IMR-90 (cell line): ENCODE data around the gene CCDC92. TPM values are rescaled to one million over a fixed set of nuclear protein-coding genes. Genes with fewer than 3 reads are reported as not detected.

Source experiments
- ATAC-seq: fragments of 200-7000 bp; cut with Tn5 transposase; 2 replicates; pipeline ENCODE4 v1.9.1; 2020; ENCODE audit warnings: low read depth, mild to moderate bottlenecking, moderate library complexity
- BruUV-seq: library from RNA; stranded (reverse); fragments of 400-500 nt; replicated peaks from 2 replicates; lab custom pipeline; 2021; lab: Mats Ljungman, UMichigan
- CTCF ChIA-PET: fragments of 300-600 bp; formaldehyde crosslinking; extraction: SDS; loops from one replicate; lab custom pipeline; 2021; ENCODE audit warnings: antibody characterized with exemption; lab: Yijun Ruan, JAX
- POLR2A ChIA-PET: fragments of 300-600 bp; sonication (Branson Sonifier 250); formaldehyde crosslinking; loops from one replicate; lab custom pipeline; 2022; ENCODE audit warnings: antibody characterized with exemption; ENCODE audit not compliant: unreplicated experiment; lab: Charles Lee
- DNase-seq: peaks from one replicate; pipeline ENCODE4 v3.0.0; 2013
- H2AFZ ChIP-seq: replicated peaks from 2 replicates; pipeline ENCODE3; 2013; ENCODE audit warnings: low read length, mild to moderate bottlenecking; ENCODE audit not compliant: poor library complexity
- H2AK5ac ChIP-seq: 2 replicates; pipeline ENCODE4 v1.6.1; 2013; ENCODE audit warnings: low read depth, low read length, inconsistent platforms
- H2AK9ac ChIP-seq: replicated peaks from 2 replicates; pipeline ENCODE3; 2013; ENCODE audit warnings: mild to moderate bottlenecking, low read depth, low read length, moderate library complexity; ENCODE audit not compliant: poor library complexity
- H2BK120ac ChIP-seq: 2 replicates; pipeline ENCODE4 v1.6.1; 2013; ENCODE audit warnings: low read depth, low read length, inconsistent platforms
- H2BK15ac ChIP-seq: 3 replicates; pipeline ENCODE4 v1.6.1; 2013; ENCODE audit warnings: low read depth, low read length, inconsistent platforms
- H2BK20ac ChIP-seq: 2 replicates; pipeline ENCODE4 v1.6.1; 2013; ENCODE audit warnings: low read depth, mild to moderate bottlenecking, inconsistent platforms, low read length, moderate library complexity
- H2BK5ac ChIP-seq: 2 replicates; pipeline ENCODE4 v1.6.1; 2013; ENCODE audit warnings: mild to moderate bottlenecking, low read depth, low read length, inconsistent platforms; ENCODE audit not compliant: poor library complexity, severe bottlenecking
- H3K14ac ChIP-seq: replicated peaks from 2 replicates; pipeline ENCODE4 v1.6.1; 2013; ENCODE audit warnings: low read depth, low read length, inconsistent platforms
- H3K18ac ChIP-seq: 2 replicates; pipeline ENCODE4 v1.6.1; 2013; ENCODE audit warnings: low read depth, low read length, control low read depth
- H3K23ac ChIP-seq: 2 replicates; pipeline ENCODE4 v1.6.1; 2013; ENCODE audit warnings: low read depth, low read length, inconsistent platforms
- H3K27ac ChIP-seq: 2 replicates; pipeline ENCODE4 v1.5.1; 2013; ENCODE audit warnings: mild to moderate bottlenecking, control low read depth, low read length; ENCODE audit not compliant: insufficient read depth
- H3K27me3 ChIP-seq: 2 replicates; pipeline ENCODE4 v1.6.1; 2013; ENCODE audit warnings: low read length; ENCODE audit not compliant: control insufficient read depth, insufficient read depth
- H3K36me3 ChIP-seq: 2 replicates; pipeline ENCODE4 v1.6.1; 2013; ENCODE audit warnings: low read length, mixed read lengths; ENCODE audit not compliant: control insufficient read depth, insufficient read depth
- H3K4ac ChIP-seq: 2 replicates; pipeline ENCODE4 v1.6.1; 2013; ENCODE audit warnings: low read depth, low read length, inconsistent platforms
- H3K4me1 ChIP-seq: 2 replicates; pipeline ENCODE4 v1.6.1; 2013; ENCODE audit warnings: low read length, mixed read lengths; ENCODE audit not compliant: control insufficient read depth, insufficient read depth
- H3K4me2 ChIP-seq: 2 replicates; pipeline ENCODE4 v1.6.1; 2013; ENCODE audit warnings: low read depth, mild to moderate bottlenecking, control low read depth, low read length, moderate library complexity
- H3K4me3 ChIP-seq: 2 replicates; pipeline ENCODE4 v1.5.1; 2013; ENCODE audit warnings: low read depth, mild to moderate bottlenecking, control low read depth, low read length, moderate library complexity; ENCODE audit not compliant: insufficient read depth
- H3K56ac ChIP-seq: 2 replicates; pipeline ENCODE4 v1.6.1; 2013; ENCODE audit warnings: low read length, inconsistent platforms; ENCODE audit not compliant: insufficient read depth; ENCODE audit errors: extremely low read depth
- H3K79me1 ChIP-seq, 2 experiments: 2 replicates each; pipeline ENCODE4 v1.6.1; 2013; ENCODE audit warnings: low read length in 2 of 2, inconsistent platforms in 1 of 2, low read depth in 1 of 2
- H3K9ac ChIP-seq: 2 replicates; pipeline ENCODE4 v1.6.1; 2013; ENCODE audit warnings: low read depth, low read length, control low read depth
- H3K9me1 ChIP-seq: 2 replicates; pipeline ENCODE4 v1.6.1; 2013; ENCODE audit warnings: low read length, inconsistent platforms; ENCODE audit not compliant: insufficient read depth
- H3K9me3 ChIP-seq: 2 replicates; pipeline ENCODE4 v1.6.1; 2013; ENCODE audit warnings: low read length; ENCODE audit not compliant: control insufficient read depth, insufficient read depth
- H4K20me1 ChIP-seq: 2 replicates; pipeline ENCODE4 v1.6.1; 2013; ENCODE audit warnings: low read length, inconsistent platforms; ENCODE audit not compliant: insufficient read depth
- H4K5ac ChIP-seq: 2 replicates; pipeline ENCODE4 v1.6.1; 2013; ENCODE audit warnings: mild to moderate bottlenecking, low read depth, low read length, control low read depth
- H4K8ac ChIP-seq, 2 experiments: 2 replicates each; pipeline ENCODE4 v1.6.1; 2013; ENCODE audit warnings: low read depth in 2 of 2, low read length in 2 of 2, control low read depth in 1 of 2, inconsistent platforms in 1 of 2
- H4K91ac ChIP-seq: 2 replicates; pipeline ENCODE4 v1.6.1; 2013; ENCODE audit warnings: low read depth, low read length, inconsistent platforms; ENCODE audit not compliant: insufficient read depth
- ELK1 ChIP-seq: fragments of 150-350 bp; IDR thresholded peaks from 2 replicates; pipeline ENCODE4 v1.6.1; 2016; ENCODE audit warnings: low read depth, mild to moderate bottlenecking, low read length, moderate library complexity, borderline replicate concordance
- FOS ChIP-seq: fragments of 150-350 bp; IDR thresholded peaks from 2 replicates; pipeline ENCODE4 v1.6.1; 2016; ENCODE audit warnings: low read depth, low read length
- NFE2L2 ChIP-seq: fragments of 150-350 bp; IDR thresholded peaks from 2 replicates; pipeline ENCODE4 v1.6.1; 2016; ENCODE audit warnings: low read depth, mild to moderate bottlenecking, low read length
- SMC3 ChIP-seq: fragments of 150-350 bp; IDR thresholded peaks from 2 replicates; pipeline ENCODE4 v1.6.1; 2016; ENCODE audit warnings: low read depth, mild to moderate bottlenecking, antibody characterized with exemption, low read length, moderate library complexity
- WGBS, 2 experiments: methylation state at CpG; one replicate each; pipeline versions ENCODE4 v1.1.5 to v1.1.7; 2013; ENCODE audit warnings: missing lambda C conversion rate in 2 of 2; ENCODE audit not compliant: insufficient read length in 1 of 2; ENCODE audit errors: extremely low coverage in 2 of 2; 5-methylcytosine and 5-hydroxymethylcytosine counted together
- dilution Hi-C: fragments of 300-500 bp; cut with HindIII; formaldehyde crosslinking; loops from one replicate; pipeline ENCODE4 v1.14.3; 2018; ENCODE audit warnings: low sequenced_read_pairs; ENCODE audit not compliant: unreplicated experiment
- in situ Hi-C: fragments of 300-500 bp; cut with MboI; formaldehyde crosslinking; loops from 3 replicates; pipeline ENCODE4 v1.14.3; 2019; ENCODE audit warnings: low sequenced_read_pairs, inconsistent platforms, mixed read lengths
- intact Hi-C: fragments of 100-400 bp; cut with micrococcal nuclease; formaldehyde crosslinking; loops from 2 replicates; pipeline ENCODE4 v1.10.0; 2022
- microRNA-seq, 2 experiments: library from miRNA; stranded (forward) in 1 of 2; unstranded in 1 of 2; fragments of 10-50 nt in 1 of 2; fragments of <30 nt in 1 of 2; gene quantifications in 1 of 2; microRNA quantifications in 1 of 2; one replicate each; pipeline versions ENCODE3 to v1.1.0; 2013 to 2020; ENCODE audit not compliant: insufficient read depth in 1 of 2, insufficient read length in 1 of 2, unreplicated experiment in 1 of 2
- polyA plus RNA-seq, 3 experiments: library from polyadenylated mRNA; depleted of rRNA; stranded (reverse); fragments of >200 nt; gene quantifications; 2 replicates each; pipeline ENCODE4 v1.2.3, GENCODE V29; 2012; ENCODE audit warnings: low replicate concordance in 1 of 3
- small RNA-seq, 5 experiments: library from RNA; depleted of rRNA; stranded (forward); fragments of <200 nt; gene quantifications; one replicate each; pipeline ENCODE3, GENCODE V24; 2012
- total RNA-seq: library from RNA; depleted of rRNA; stranded (reverse); fragments of >200 nt; gene quantifications from 2 replicates; pipeline ENCODE4 v1.2.3, GENCODE V29; 2012; rRNA removed

The CCDC92 gene
- total and polyA plus RNA-seq, 2 of the 4 experiments (the other 2 are of a cell fraction): 5.7 to 55.5 TPM

GRCh38 chr12:123886258-123886657 is 86.4 kb downstream of the CCDC92 start:
- Histone ChIP-seq H2BK120ac (no peak overlapping the region), H3K27me3 (peaks cover 45% of the 10 kb centered on the region), H3K9me1 (no peaks in the 10 kb centered on the region), H3K79me1 (no peaks in the 10 kb centered on the region), H2AK9ac (no peak overlapping the region), H3K56ac (no peak overlapping the region), H2BK5ac (no peak overlapping the region), H3K9me3 (peaks cover 6% of the 10 kb centered on the region; the same call in 1 of the 2 replicates), H3K4ac (no peak overlapping the region), H2AFZ (no peak overlapping the region), H3K36me3 (no peaks in the 10 kb centered on the region), H4K8ac (no peak overlapping the region), H4K91ac (no peak overlapping the region), H3K14ac (no peak overlapping the region), H4K5ac (no peak overlapping the region), H3K23ac (no peak overlapping the region), H3K4me2 (no peak overlapping the region), H4K20me1 (no peaks in the 10 kb centered on the region), H2BK20ac (no peak overlapping the region), H3K4me3 (no peak overlapping the region), H2BK15ac (no peak overlapping the region), H3K18ac (no peak overlapping the region), H3K4me1 (no peaks in the 10 kb centered on the region), H3K27ac (no peak overlapping the region), H3K9ac (no peak overlapping the region), H2AK5ac (no peak overlapping the region)
- ATAC-seq (no peak), DNase-seq (no peak)
- 79% methylated on average over 11 of the region's 13 CpGs; no CpG with 5 or more reads in 1 of the 2 experiments for whole genome bisulfite sequencing, 2 experiments
- in situ Hi-C loops (no loop called here), intact Hi-C loops (no loop called here), dilution Hi-C loops (no loop called here)
- no TSS peak for BruUV-seq
- CTCF ChIA-PET: no interaction called here
- TF ChIP-seq ELK1: no peak
- no peak for TF ChIP-seq NFE2L2
- no peak for TF ChIP-seq SMC3
- no peak for TF ChIP-seq FOS
- POLR2A ChIA-PET: no interaction called here

Small RNA genes within 50 kb of the gene (microRNA-seq; reads per million reads assigned to microRNA genes)
- gene AC068790.4 (ENCODE audit: insufficient read depth, insufficient read length) (not detected), gene AC068790.6 (ENCODE audit: insufficient read depth, insufficient read length) (not detected)

Small RNA genes within 50 kb of the gene (small RNA-seq; reads per million reads assigned to genes)
- gene AC068790.4 (0 reads per million in 5 experiments), gene AC068790.6 (0 reads per million in 5 experiments)

Other genes starting within 250 kb of the CCDC92 start
- gene DNAH10, start 210.5 kb downstream of the CCDC92 start, total RNA-seq: 0.18 and 0.28 TPM in 2 replicates
- gene DNAH10, start 210.5 kb downstream of the CCDC92 start, polyA plus RNA-seq (2012; rRNA removed): 0.22 TPM in 2 replicates
- gene ZNF664, start 384 bp upstream of the CCDC92 start, total RNA-seq: 32.6 and 36.7 TPM in 2 replicates
- 24.6 and 29.9 TPM in 2 replicates for gene ZNF664, start 384 bp upstream of the CCDC92 start, polyA plus RNA-seq (2012; rRNA removed)